GM12878 (cell line): ENCODE data around the gene ZNF599. TPM values are rescaled to one million over a fixed set of nuclear protein-coding genes. Genes with fewer than 3 reads are reported as not detected.
A peak's percentile ranks its signal among the peaks of the same experiment; 100 is the strongest.

Source experiments
- ATAC-seq: fragments of 200-7000 bp; cut with Tn5 transposase; 3 replicates; pipeline ENCODE4 v1.9.1; 2020; ENCODE audit warnings: mild to moderate bottlenecking, moderate library complexity
- Bru-seq: library from RNA; stranded (reverse); fragments of 400-500 nt; gene quantifications from one replicate; lab custom pipeline; 2021; lab: Mats Ljungman, UMichigan
- BruChase-seq, 2 experiments: library from RNA; stranded (reverse); fragments of 400-500 nt; gene quantifications; one replicate each; lab custom pipeline; 2021; lab: Mats Ljungman, UMichigan
- BruUV-seq: library from RNA; stranded (reverse); fragments of 400-500 nt; replicated peaks from 2 replicates; lab custom pipeline; 2021; lab: Mats Ljungman, UMichigan
- CTCF ChIA-PET: fragments of 300-600 bp; sonication (Branson Sonifier 250); formaldehyde crosslinking; extraction: SDS; loops from one replicate; lab custom pipeline; 2021; ENCODE audit warnings: inconsistent platforms; lab: Yijun Ruan, JAX
- POLR2A ChIA-PET: fragments of 350-600 bp; formaldehyde crosslinking; extraction: SDS; loops from one replicate; lab custom pipeline; 2021; ENCODE audit warnings: inconsistent platforms; lab: Charles Lee
- RAD21 ChIA-PET: fragments of 300-600 bp; sonication (Branson Sonifier 250); formaldehyde crosslinking; loops from one replicate; lab custom pipeline; 2023; ENCODE audit warnings: antibody characterized with exemption; ENCODE audit not compliant: unreplicated experiment; lab: Charles Lee
- SMC1A ChIA-PET: fragments of 300-600 bp; sonication (Branson Sonifier 250); formaldehyde crosslinking; loops from one replicate; lab custom pipeline; 2023; ENCODE audit not compliant: unreplicated experiment, uncharacterized antibody; lab: Charles Lee
- DNase-seq: peaks from one replicate; pipeline ENCODE4 v3.0.0-alpha.2; 2011; ENCODE audit warnings: low read depth, low spot score
- FAIRE-seq: peaks from 3 replicates; lab custom pipeline; 2011; peaks lifted over from hg19 to GRCh38; lab: Jason Lieb, UNC
- H2AFZ ChIP-seq: 2 replicates; pipeline ENCODE4 v1.6.0; 2011; ENCODE audit warnings: low read depth, low read length, control low read depth; ENCODE audit not compliant: control insufficient read depth
- H3K27ac ChIP-seq: 2 replicates; pipeline ENCODE4 v1.5.1; 2011; ENCODE audit warnings: control low read depth; ENCODE audit not compliant: control insufficient read depth, insufficient read depth
- H3K27me3 ChIP-seq, 2 experiments: replicated peaks in 1 of 2; 2 replicates each; pipeline versions ENCODE4 v1.6.0 to v1.6.1; 2011; ENCODE audit warnings: low read length in 1 of 2; ENCODE audit not compliant: control insufficient read depth in 2 of 2, insufficient read depth in 2 of 2
- H3K36me3 ChIP-seq, 2 experiments: 2 replicates each; pipeline ENCODE4 v1.5.1; 2011; ENCODE audit warnings: low read length in 1 of 2; ENCODE audit not compliant: control insufficient read depth in 2 of 2, insufficient read depth in 2 of 2
- H3K4me1 ChIP-seq: 2 replicates; pipeline ENCODE4 v1.6.1; 2011; ENCODE audit warnings: mild to moderate bottlenecking, low read length, moderate library complexity, mixed read lengths; ENCODE audit not compliant: control insufficient read depth, insufficient read depth
- H3K4me2 ChIP-seq: 2 replicates; pipeline ENCODE4 v1.6.0; 2011; ENCODE audit warnings: control low read depth; ENCODE audit not compliant: control insufficient read depth, insufficient read depth
- H3K4me3 ChIP-seq: fragments of 200-600 bp; sonication (generic); 2 replicates; pipeline ENCODE4 v1.5.1; 2016
- H3K79me2 ChIP-seq: 2 replicates; pipeline ENCODE4 v1.6.0; 2011; ENCODE audit warnings: low read length; ENCODE audit not compliant: control insufficient read depth, insufficient read depth
- H3K9ac ChIP-seq: 2 replicates; pipeline ENCODE4 v1.8.0; 2011; ENCODE audit warnings: low read length, control low read depth, mixed read lengths; ENCODE audit not compliant: control insufficient read depth, insufficient read depth
- H3K9me3 ChIP-seq: replicated peaks from 3 replicates; pipeline ENCODE4 v1.5.1; 2011; ENCODE audit warnings: mild to moderate bottlenecking, low read length; ENCODE audit not compliant: control insufficient read depth, insufficient read depth
- H4K20me1 ChIP-seq: 2 replicates; pipeline ENCODE4 v1.6.0; 2011; ENCODE audit not compliant: control insufficient read depth, insufficient read depth
- EGR1 ChIP-seq, 2 experiments: IDR thresholded peaks; 1 replicate in 1 of 2; 2 replicates in 1 of 2; pipeline ENCODE4 v1.6.1; 2011 to 2012; ENCODE audit warnings: low read depth in 2 of 2, low read length in 2 of 2, borderline replicate concordance in 1 of 2, mild to moderate bottlenecking in 1 of 2, moderate library complexity in 1 of 2
- ETV6 ChIP-seq, 2 experiments: fragments of 450-650 bp in 1 of 2; IDR thresholded peaks in 1 of 2; conservative IDR thresholded peaks in 1 of 2; 2 replicates each; pipeline ENCODE4 v1.6.1; 2014; ENCODE audit warnings: antibody characterized with exemption in 1 of 2, borderline replicate concordance in 1 of 2, low read depth in 1 of 2, mild to moderate bottlenecking in 1 of 2, moderate library complexity in 1 of 2
- HDGF ChIP-seq: fragments of 450-650 bp; IDR thresholded peaks from 2 replicates; pipeline ENCODE4 v1.6.1; 2016; ENCODE audit warnings: antibody characterized with exemption
- IKZF2 ChIP-seq, 2 experiments: fragments of 450-650 bp; IDR thresholded peaks; 2 replicates each; pipeline ENCODE4 v1.6.1; 2017; ENCODE audit warnings: mild to moderate bottlenecking in 2 of 2, moderate library complexity in 2 of 2
- KLF5 ChIP-seq: fragments of 450-650 bp; IDR thresholded peaks from 2 replicates; pipeline ENCODE4 v1.6.1; 2014; ENCODE audit warnings: mild to moderate bottlenecking; ENCODE audit not compliant: partially characterized antibody
- MLLT1 ChIP-seq: fragments of 450-650 bp; IDR thresholded peaks from 2 replicates; pipeline ENCODE4 v1.6.1; 2016; ENCODE audit warnings: mild to moderate bottlenecking
- NR2C1 ChIP-seq: fragments of 450-650 bp; IDR thresholded peaks from 2 replicates; pipeline ENCODE4 v1.6.1; 2017; ENCODE audit warnings: antibody characterized with exemption, mild to moderate bottlenecking, moderate library complexity
- POLR2AphosphoS2 ChIP-seq: IDR thresholded peaks from 2 replicates; pipeline ENCODE4 v1.6.1; 2011; ENCODE audit warnings: low read depth, mild to moderate bottlenecking, low read length, improper control_type of control experiment, moderate library complexity
- POLR2AphosphoS5 ChIP-seq: IDR thresholded peaks from 2 replicates; pipeline ENCODE4 v1.6.1; 2011; ENCODE audit warnings: mild to moderate bottlenecking, low read length, inconsistent platforms
- REST ChIP-seq: IDR thresholded peaks from 2 replicates; pipeline ENCODE4 v1.6.1; 2012; ENCODE audit warnings: mild to moderate bottlenecking, low read depth, low read length
- RFX5 ChIP-seq: IDR thresholded peaks from 2 replicates; pipeline ENCODE4 v1.6.1; 2011; ENCODE audit warnings: low read depth, low read length, improper control_type of control experiment
- TCF3 ChIP-seq: IDR thresholded peaks from 2 replicates; pipeline ENCODE4 v1.6.1; 2012; ENCODE audit warnings: low read depth, mild to moderate bottlenecking, low read length, borderline replicate concordance; ENCODE audit not compliant: insufficient read depth
- WGBS: methylation state at CpG from one replicate; pipeline ENCODE4 v1.1.6; 2016; ENCODE audit warnings: low lambda C conversion rate; ENCODE audit not compliant: insufficient replicate concordance, insufficient coverage; ENCODE audit errors: missing lambda C conversion rate; 5-methylcytosine and 5-hydroxymethylcytosine counted together
- in situ Hi-C: fragments of 300-500 bp; cut with MboI; formaldehyde crosslinking; loops from 9 replicates; pipeline ENCODE4 v1.14.3; 2018; ENCODE audit warnings: mixed read lengths
- intact Hi-C: fragments of 100-400 bp; cut with micrococcal nuclease; formaldehyde crosslinking; loops from one replicate; pipeline ENCODE4 v1.14.2; 2022; ENCODE audit not compliant: unreplicated experiment
- long read RNA-seq, 2 experiments: library from polyadenylated mRNA; unstranded; transcript quantifications; one replicate each; pipeline ENCODE4 v2.0.0, GENCODE V29; 2019 to 2020
- polyA minus RNA-seq, 3 experiments: library from RNA; depleted of rRNA, polyadenylated mRNA; stranded (reverse); fragments of >200 nt; gene quantifications; 2 replicates each; pipeline ENCODE4 v1.2.3, GENCODE V29; 2011
- polyA plus RNA-seq, 11 experiments: library from polyadenylated mRNA; depleted of rRNA in 4 of 11; unstranded in 6 of 11; stranded (reverse) in 5 of 11; fragments of >200 nt; fragmentation: Nextera tagmentation in 4 of 11; fragmentation: Illumina TruSeq in 1 of 11; extraction: Ambion mirVana in 4 of 11; extraction: Trizol in 1 of 11; gene quantifications; 1 replicate in 1 of 11; 2 replicates in 10 of 11; pipeline versions ENCODE4 v1.2.1 to v1.2.3, GENCODE V29; 2011 to 2016; ENCODE audit warnings: inconsistent platforms in 2 of 11, missing spikeins in 2 of 11, low read depth in 1 of 11
- total RNA-seq, 4 experiments: library from RNA; depleted of rRNA in 3 of 4; stranded (reverse); fragments of >200 nt in 3 of 4; fragmentation: Illumina TruSeq in 1 of 4; extraction: Trizol in 1 of 4; gene quantifications; 2 replicates each; pipeline versions ENCODE4 v1.2.1 to v1.2.3, GENCODE V29; 2013 to 2021

ZNF599 gene
- 9.8 and 10.3 TPM in 2 replicates for total RNA-seq (2013; cell fraction: nucleolus; rRNA removed)
- total RNA-seq (2014; rRNA removed) = 1.5 and 2.2 TPM in 2 replicates
- 1.0 and 1.2 TPM in 2 replicates for total RNA-seq (2014; rRNA removed; fragmentation: Illumina TruSeq; extraction: Trizol)
- total RNA-seq (2021) = 1.7 and 2.8 TPM in 2 replicates
- 1.8 TPM for polyA plus RNA-seq (2011; ENCODE audit: low read depth)
- 3.6 and 4.8 TPM in 2 replicates for polyA plus RNA-seq (2011; rRNA removed)
- 4.9 and 7.2 TPM in 2 replicates for polyA plus RNA-seq (2011; cell fraction: cytosol; rRNA removed)
- 8.1 and 8.4 TPM in 2 replicates for polyA plus RNA-seq (2011; cell fraction: nucleus; rRNA removed)
- 2.2 and 3.2 TPM in 2 replicates for polyA plus RNA-seq (2012)
- 1.3 and 2.2 TPM in 2 replicates for polyA plus RNA-seq (2014; fragmentation: Illumina TruSeq; extraction: Trizol)
- 1 to 10 TPM in 1 of 2 experiments, under 1 TPM in 1; 0.27 to 1.1 TPM for polyA plus RNA-seq (2014; fragmentation: Nextera tagmentation; extraction: Ambion mirVana)
- 2.9 and 4.3 TPM in 2 replicates for polyA plus RNA-seq (2014; rRNA removed)
- 1 to 10 TPM; 3.9 to 4.6 TPM for polyA plus RNA-seq (2016; fragmentation: Nextera tagmentation; extraction: Ambion mirVana)
- polyA minus RNA-seq (2011; rRNA and poly(A)+ RNA removed) = 1.2 and 2.3 TPM in 2 replicates
- polyA minus RNA-seq (2011; cell fraction: cytosol; rRNA and poly(A)+ RNA removed) = 0.94 and 1.8 TPM in 2 replicates
- 5.6 and 7.2 TPM in 2 replicates for polyA minus RNA-seq (2011; cell fraction: nucleus; rRNA and poly(A)+ RNA removed)
- percentile 47 among the genes with signal in this experiment for Bru-seq, nascent RNA
- percentile 33 among the genes with signal in this experiment for BruChase-seq, experiment 1, labeled RNA remaining after a 6-hour chase
- BruChase-seq, experiment 2, labeled RNA remaining after a 2-hour chase = percentile 39 among the genes with signal in this experiment
- long read RNA-seq, experiment 1, partial matches to known transcripts = 0 of 3 reads
- long read RNA-seq, experiment 1, other reads (novel, unspliced or antisense) = 0 of 3 reads
- long read RNA-seq, experiment 2, partial matches to known transcripts = 0 of 2 reads
- long read RNA-seq, experiment 2, other reads (novel, unspliced or antisense) = 0 of 2 reads

GRCh38 chr19:34772697-34773554, at the start of gene ZNF599:
ZNF599 (minus strand) TSS chr19:34773215; CDS start chr19:34772841, 374 bp downstream.
- RAD21 ChIA-PET = no interaction called here
- POLR2A ChIA-PET = no interaction called here
- DNase-seq (peak; percentile 68), ATAC-seq (peak; percentile 100), FAIRE-seq (peak; percentile 94)
- CTCF ChIA-PET = interaction anchor here (1.6 kb wide), 1 partner anchor 61 kb away, joined by 5 read pairs; no protein-coding TSS in a partner anchor
- in situ Hi-C loops = no loop called here
- SMC1A ChIA-PET = interaction anchor here (1.0 kb wide), 1 partner anchor 39 kb away, joined by 5 read pairs; the partner anchor contains the start of gene ZNF181
- Histone ChIP-seq H3K9ac (peak within 1 kb of the TSS; percentile 60), H3K9me3 (no peaks in the 10 kb centered on the region; the same call in 2 of the 3 replicates), H3K27me3 (no peaks in the 10 kb centered on the region), H4K20me1 (no peaks in the 10 kb centered on the region), H3K36me3 (no peaks in the 10 kb centered on the region), H3K4me1 (peaks cover 4% of the 10 kb centered on the region), H2AFZ (peak within 1 kb of the TSS; percentile 97), H3K4me2 (peak within 1 kb of the TSS; percentile 97), H3K79me2 (no peaks in the 10 kb centered on the region), H3K27ac (peak within 1 kb of the TSS; percentile 17), H3K4me3 (peak within 1 kb of the TSS; percentile 66)
- intact Hi-C loops = loop anchor here (5.0 kb wide), 1 partner anchor 41 kb away; the partner anchor contains the start of gene ZNF181
- TSS peak; percentile 97 for BruUV-seq
- 9% methylated on average over 69 of the region's 69 CpGs for WGBS
- no peak for TF ChIP-seq TCF3
- peak; percentile 77 for TF ChIP-seq MLLT1
- no peak for TF ChIP-seq REST
- TF ChIP-seq HDGF = no peak
- TF ChIP-seq KLF5 = peak; percentile 68
- TF ChIP-seq POLR2AphosphoS5 = peak; percentile 65; the same call in 1 of the 2 replicates
- 0 out of 2 replicates have a peak, but pooled peaks have one; percentile 37 for TF ChIP-seq RFX5
- TF ChIP-seq IKZF2 (IDR thresholded peaks at IDR 0.05) = no peak
- TF ChIP-seq EGR1 (IDR thresholded peaks at IDR 0.05; ENCODE audit: borderline replicate concordance in 1 of 2, low read depth in 2 of 2, low read length in 2 of 2) = peak; percentile 65 to 87
- TF ChIP-seq POLR2AphosphoS2 = peak; percentile 53; the same call in 1 of the 2 replicates
- peak; percentile 86 for TF ChIP-seq NR2C1
- TF ChIP-seq ETV6 (conservative IDR thresholded peaks at IDR 0.05 in 1 of 2, IDR thresholded peaks at IDR 0.05 in 1 of 2; ENCODE audit: borderline replicate concordance in 1 of 2, low read depth in 1 of 2) = no peak
